DOHH2 (cell line): ENCODE results near the gene ETV6.

ENCODE experiments used
- H3F3A ChIP-seq: fragments of 200-600 bp; sonication (generic), shearing (Covaris generic); 2 replicates; pipeline ENCODE4 v1.6.0; 2016; ENCODE audit warnings: antibody characterized with exemption, mild to moderate bottlenecking; ENCODE audit not compliant: control insufficient read depth, insufficient read depth
- H3K27ac ChIP-seq: fragments of 200-600 bp; sonication (generic); 2 replicates; pipeline ENCODE4 v1.5.1; 2014; ENCODE audit warnings: low read depth, mild to moderate bottlenecking, low read length, moderate library complexity
- H3K27me3 ChIP-seq: fragments of 200-600 bp; sonication (generic); 2 replicates; pipeline ENCODE4 v1.6.1; 2014; ENCODE audit warnings: mild to moderate bottlenecking, low read length, mixed read lengths; ENCODE audit not compliant: control insufficient read depth
- H3K36me3 ChIP-seq: fragments of 200-600 bp; sonication (generic); 2 replicates; pipeline ENCODE4 v1.6.1; 2014; ENCODE audit warnings: mild to moderate bottlenecking, low read length, moderate library complexity, mixed read lengths; ENCODE audit not compliant: control insufficient read depth
- H3K4me1 ChIP-seq: fragments of 200-600 bp; sonication (generic); 2 replicates; pipeline ENCODE4 v1.6.1; 2014; ENCODE audit warnings: mild to moderate bottlenecking, low read length, mixed read lengths; ENCODE audit not compliant: control insufficient read depth
- H3K4me2 ChIP-seq: fragments of 200-600 bp; sonication (generic); 2 replicates; pipeline ENCODE4 v1.6.0; 2014; ENCODE audit warnings: mild to moderate bottlenecking, low read length, moderate library complexity
- H3K4me3 ChIP-seq: fragments of 200-600 bp; sonication (generic); 2 replicates; pipeline ENCODE4 v1.5.1; 2014; ENCODE audit warnings: mild to moderate bottlenecking, low read length, mixed read lengths
- H3K79me2 ChIP-seq: fragments of 200-600 bp; sonication (generic); 2 replicates; pipeline ENCODE4 v1.6.1; 2014; ENCODE audit warnings: mild to moderate bottlenecking, low read length, mixed read lengths; ENCODE audit not compliant: control insufficient read depth
- H3K9me2 ChIP-seq: fragments of 200-600 bp; sonication (generic); replicated peaks from 2 replicates; pipeline ENCODE4 v1.6.1; 2014; ENCODE audit warnings: mild to moderate bottlenecking, low read length, mixed read lengths; ENCODE audit not compliant: control insufficient read depth
- H3K9me3 ChIP-seq: fragments of 200-600 bp; sonication (generic); 2 replicates; pipeline ENCODE4 v1.6.1; 2014; ENCODE audit warnings: antibody characterized with exemption, low read length, mixed read lengths; ENCODE audit not compliant: control insufficient read depth, insufficient read depth
- H4K20me1 ChIP-seq: fragments of 200-600 bp; sonication (generic); 2 replicates; pipeline ENCODE4 v1.6.0; 2014; ENCODE audit warnings: low read depth, mild to moderate bottlenecking, antibody characterized with exemption, low read length, moderate library complexity; ENCODE audit not compliant: control insufficient read depth, insufficient read depth
- CTCF ChIP-seq: fragments of 200-600 bp; sonication (generic); IDR thresholded peaks from one replicate; pipeline ENCODE4 v1.5.1; 2014; ENCODE audit warnings: antibody characterized with exemption, mild to moderate bottlenecking, low read depth, low read length; ENCODE audit not compliant: poor library complexity, severe bottlenecking
- EZH2phosphoT487 ChIP-seq: fragments of 200-600 bp; sonication (generic); IDR thresholded peaks from 2 replicates; pipeline ENCODE4 v1.6.1; 2017; ENCODE audit warnings: borderline replicate concordance, mild to moderate bottlenecking, antibody characterized with exemption, low read length, moderate library complexity, mixed read lengths

Gene ETV6

GRCh38 chr12:11722071-11722470 is 72.6 kb downstream of the ETV6 start:
- no peak overlapping the region for H3K27ac ChIP-seq
- H3K79me2 ChIP-seq = no peaks in the 10 kb centered on the region
- H3K9me3 ChIP-seq = peaks cover 8% of the 10 kb centered on the region; the same call in 1 of the 2 replicates
- H3K4me3 ChIP-seq = no peak overlapping the region
- no peaks in the 10 kb centered on the region for H4K20me1 ChIP-seq
- TF ChIP-seq EZH2phosphoT487 (no peak), CTCF (no peak)
- no peaks in the 10 kb centered on the region for H3F3A ChIP-seq
- no peaks in the 10 kb centered on the region for H3K27me3 ChIP-seq
- no peaks in the 10 kb centered on the region for H3K36me3 ChIP-seq
- peaks cover 42% of the 10 kb centered on the region for H3K4me1 ChIP-seq
- no peaks in the 10 kb centered on the region for H3K9me2 ChIP-seq
- H3K4me2 ChIP-seq = no peak overlapping the region

- TF ChIP-seq EZH2phosphoT487 (no peak), CTCF (no peak)
- Histone ChIP-seq H3K27me3 (no peaks in the 10 kb centered on the region), H3K4me3 (no peak overlapping the region), H3K9me2 (no peaks in the 10 kb centered on the region), H3K79me2 (no peaks in the 10 kb centered on the region), H3K4me1 (peaks cover 45% of the 10 kb centered on the region), H3K9me3 (peaks cover 8% of the 10 kb centered on the region; the same call in 1 of the 2 replicates), H4K20me1 (no peaks in the 10 kb centered on the region), H3K36me3 (no peaks in the 10 kb centered on the region), H3K4me2 (no peak overlapping the region), H3K27ac (no peak overlapping the region), H3F3A (no peaks in the 10 kb centered on the region)
These were observed 73.2 kb downstream of the ETV6 start for GRCh38 chr12:11722578-11723138.

GRCh38 chr12:11723993-11724392 is 74.5 kb downstream of the ETV6 start:
- no peak overlapping the region for H3K27ac ChIP-seq
- H3K9me3 ChIP-seq = peaks cover 8% of the 10 kb centered on the region; the same call in 1 of the 2 replicates
- H3K9me2 ChIP-seq = no peaks in the 10 kb centered on the region
- H3K36me3 ChIP-seq = no peaks in the 10 kb centered on the region
- H3K27me3 ChIP-seq = no peaks in the 10 kb centered on the region
- no peak overlapping the region for H3K4me2 ChIP-seq
- TF ChIP-seq CTCF = no peak
- no peak for TF ChIP-seq EZH2phosphoT487
- H3F3A ChIP-seq = peaks cover 4% of the 10 kb centered on the region
- H3K4me1 ChIP-seq = peaks cover 58% of the 10 kb centered on the region
- no peaks in the 10 kb centered on the region for H4K20me1 ChIP-seq
- H3K79me2 ChIP-seq = no peaks in the 10 kb centered on the region
- no peak overlapping the region for H3K4me3 ChIP-seq
